ENCODE data around the gene ENOPH1.
"Not testable (repeated sequence)": the region's sequence is repeated elsewhere in the genome, so short reads cannot be mapped to it uniquely, and the experiment has no call there.

ENOPH1 gene

DNA sequence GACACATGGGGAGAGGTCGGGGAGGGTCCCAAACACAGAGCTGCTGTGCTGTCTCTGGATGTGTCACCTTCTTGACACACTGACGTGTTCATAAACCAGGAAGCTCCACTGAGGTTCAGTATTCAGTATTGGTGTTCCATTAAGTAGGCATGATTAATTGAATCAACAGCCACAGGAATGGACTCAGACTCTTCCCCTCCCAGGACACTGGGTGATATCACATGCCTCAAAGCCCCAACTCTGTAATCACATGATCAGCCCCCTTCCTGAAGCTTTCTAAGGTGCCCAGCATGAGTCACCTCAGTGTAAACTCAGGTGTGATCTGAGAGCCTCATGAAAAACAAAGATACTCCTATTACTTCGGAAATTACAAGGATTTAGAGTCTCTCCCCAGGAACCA lies 35.5 kb upstream of the ENOPH1 start:
- no peak for DNase-seq (ENCODE audit: extremely low read depth, low read depth)
- TF ChIP-seq, protein P1, sequence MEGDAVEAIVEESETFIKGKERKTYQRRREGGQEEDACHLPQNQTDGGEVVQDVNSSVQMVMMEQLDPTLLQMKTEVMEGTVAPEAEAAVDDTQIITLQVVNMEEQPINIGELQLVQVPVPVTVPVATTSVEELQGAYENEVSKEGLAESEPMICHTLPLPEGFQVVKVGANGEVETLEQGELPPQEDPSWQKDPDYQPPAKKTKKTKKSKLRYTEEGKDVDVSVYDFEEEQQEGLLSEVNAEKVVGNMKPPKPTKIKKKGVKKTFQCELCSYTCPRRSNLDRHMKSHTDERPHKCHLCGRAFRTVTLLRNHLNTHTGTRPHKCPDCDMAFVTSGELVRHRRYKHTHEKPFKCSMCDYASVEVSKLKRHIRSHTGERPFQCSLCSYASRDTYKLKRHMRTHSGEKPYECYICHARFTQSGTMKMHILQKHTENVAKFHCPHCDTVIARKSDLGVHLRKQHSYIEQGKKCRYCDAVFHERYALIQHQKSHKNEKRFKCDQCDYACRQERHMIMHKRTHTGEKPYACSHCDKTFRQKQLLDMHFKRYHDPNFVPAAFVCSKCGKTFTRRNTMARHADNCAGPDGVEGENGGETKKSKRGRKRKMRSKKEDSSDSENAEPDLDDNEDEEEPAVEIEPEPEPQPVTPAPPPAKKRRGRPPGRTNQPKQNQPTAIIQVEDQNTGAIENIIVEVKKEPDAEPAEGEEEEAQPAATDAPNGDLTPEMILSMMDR (IDR thresholded peaks at IDR 0.05; ENCODE audit: low read depth, low read length) = no peak

DNA sequence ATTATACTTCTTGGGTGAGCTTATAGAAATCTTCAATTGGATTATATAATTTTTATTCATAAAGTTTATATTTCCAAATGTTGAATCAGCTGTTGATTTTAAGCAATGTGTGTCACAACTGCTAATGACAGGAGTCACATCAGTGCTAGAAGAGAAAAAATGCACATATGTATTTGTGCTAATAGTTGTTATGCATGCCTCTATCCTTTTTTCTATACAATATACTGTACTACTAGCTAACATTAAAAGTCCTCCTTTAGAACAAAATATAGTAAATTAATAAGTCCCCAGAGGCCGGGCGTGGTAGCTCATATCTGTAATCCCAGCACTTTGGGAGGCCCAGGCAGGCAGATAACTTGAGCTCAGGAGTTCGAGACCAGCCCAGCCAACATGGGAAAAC lies 32.9 kb upstream of the ENOPH1 start:
- TF ChIP-seq, protein P1 (IDR thresholded peaks at IDR 0.05; ENCODE audit: low read depth, low read length) = no peak
- no peak for DNase-seq (ENCODE audit: extremely low read depth, low read depth)

DNA sequence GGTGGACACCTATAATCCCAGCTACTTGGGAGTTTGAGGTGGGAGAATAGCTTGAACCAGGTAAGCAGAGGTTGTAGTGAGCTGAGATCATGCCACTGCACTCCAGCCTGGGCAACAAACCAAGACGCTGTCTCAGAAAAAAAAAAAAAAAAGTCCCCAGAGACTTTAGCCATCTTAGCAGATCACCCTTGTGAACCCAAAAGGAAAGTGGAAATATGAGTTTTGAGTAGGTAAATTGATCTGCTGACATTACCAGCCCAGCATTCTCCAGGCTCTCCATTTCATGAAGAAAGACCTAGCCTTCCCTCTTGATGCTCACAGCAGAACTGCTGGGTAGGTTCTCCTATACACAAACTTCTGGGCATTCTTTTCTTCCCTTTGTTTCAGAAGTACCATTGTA lies 32.1 kb upstream of the ENOPH1 start:
- no peak for DNase-seq (ENCODE audit: extremely low read depth, low read depth)
- TF ChIP-seq, protein P1 (IDR thresholded peaks at IDR 0.05; ENCODE audit: low read depth, low read length) = no peak

DNA sequence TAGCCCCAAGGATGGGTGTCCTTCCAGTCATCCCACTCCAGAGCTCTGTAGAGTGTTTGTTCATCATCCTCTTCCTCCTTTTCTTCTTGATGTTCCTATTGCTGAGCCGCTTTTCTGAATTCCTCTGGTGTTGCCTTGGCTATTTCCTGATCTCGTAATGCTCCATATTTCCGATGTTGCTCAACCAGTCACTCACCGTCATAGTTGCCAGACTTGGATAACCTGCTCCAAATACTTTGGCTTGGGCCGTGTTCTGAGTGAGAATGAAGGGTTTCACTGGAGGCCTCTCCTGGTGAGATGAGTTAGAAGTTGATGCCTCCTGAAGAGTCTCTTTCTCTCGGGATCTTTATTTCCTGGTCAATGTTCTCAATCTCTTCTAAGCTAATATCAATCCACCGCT lies 28.8 kb upstream of the ENOPH1 start:
- no peak for DNase-seq (ENCODE audit: extremely low read depth, low read depth)
- TF ChIP-seq, protein P1 (IDR thresholded peaks at IDR 0.05; ENCODE audit: low read depth, low read length) = no peak

DNA sequence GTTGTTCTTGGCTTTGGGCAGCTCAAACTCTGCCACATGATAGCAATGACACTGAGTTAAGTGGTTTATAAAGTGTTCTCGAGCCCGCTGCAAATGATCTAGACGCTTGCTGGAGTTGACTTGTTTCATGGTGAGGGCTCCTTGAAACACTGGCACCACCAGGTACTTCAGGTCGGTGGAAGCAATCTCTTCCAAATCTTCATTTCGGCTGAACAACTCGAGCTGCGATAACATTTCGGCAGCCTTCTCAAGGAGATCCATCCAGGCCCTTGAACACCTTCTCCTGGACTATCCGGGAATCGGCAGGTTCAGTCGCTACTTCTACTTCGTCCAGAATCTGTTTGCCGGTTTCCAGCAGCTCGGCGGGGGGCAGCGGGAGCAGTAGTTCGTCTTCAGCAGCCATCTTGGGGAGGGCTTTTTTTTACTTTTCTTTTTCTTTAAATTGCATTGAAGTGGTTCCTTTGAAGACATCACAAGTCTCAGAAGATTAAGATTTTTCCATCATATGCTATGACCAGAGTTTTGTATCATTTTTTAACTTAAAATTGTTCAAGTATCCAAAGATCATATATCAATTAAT lies 28.1 kb upstream of the ENOPH1 start:
- DNase-seq (ENCODE audit: extremely low read depth, low read depth) = no peak
- TF ChIP-seq, protein P1 (IDR thresholded peaks at IDR 0.05; ENCODE audit: low read depth, low read length) = no peak

DNA sequence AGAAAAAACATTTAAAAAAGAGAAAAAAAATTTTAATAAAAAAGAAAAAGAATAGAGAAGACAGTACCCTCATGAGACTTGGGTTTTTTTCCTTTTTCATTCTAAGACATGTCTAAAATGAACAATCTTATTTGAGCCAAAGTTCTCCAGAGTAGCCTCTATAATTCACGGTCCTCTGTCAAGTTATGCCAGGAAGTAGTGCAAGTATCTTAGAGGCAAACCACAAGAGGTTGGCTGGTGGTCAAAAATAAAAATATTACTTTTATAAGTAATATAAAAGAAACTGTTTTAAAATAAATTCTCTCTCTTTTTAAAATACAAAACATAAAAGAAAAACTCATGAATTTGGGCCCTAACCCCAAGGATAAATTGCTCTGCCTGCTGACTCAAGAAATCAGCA lies 26.7 kb upstream of the ENOPH1 start:
- TF ChIP-seq, protein P1 (IDR thresholded peaks at IDR 0.05; ENCODE audit: low read depth, low read length) = no peak
- DNase-seq (ENCODE audit: extremely low read depth, low read depth) = no peak

DNA sequence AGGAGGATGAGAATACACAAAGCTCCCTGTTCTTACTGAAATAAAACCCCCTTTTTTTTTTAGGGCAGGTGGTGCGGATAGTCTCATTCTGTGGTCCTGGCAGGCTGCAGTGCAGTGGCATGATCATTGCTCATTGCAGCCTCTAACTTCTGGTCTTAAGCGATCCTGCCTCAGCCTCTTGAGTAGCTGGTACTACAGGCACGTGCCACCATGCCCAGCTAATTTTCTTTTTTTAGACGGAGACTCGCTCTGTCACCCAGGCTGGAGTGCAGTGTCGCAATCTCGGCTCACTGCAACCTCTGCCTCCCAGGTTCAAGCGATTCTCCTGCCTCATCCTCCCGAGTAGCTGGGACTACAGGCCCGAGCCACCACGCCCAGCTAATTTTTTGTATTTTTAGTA lies 15.3 kb upstream of the ENOPH1 start:
- not testable (repeated sequence) for DNase-seq (ENCODE audit: extremely low read depth, low read depth)

DNA sequence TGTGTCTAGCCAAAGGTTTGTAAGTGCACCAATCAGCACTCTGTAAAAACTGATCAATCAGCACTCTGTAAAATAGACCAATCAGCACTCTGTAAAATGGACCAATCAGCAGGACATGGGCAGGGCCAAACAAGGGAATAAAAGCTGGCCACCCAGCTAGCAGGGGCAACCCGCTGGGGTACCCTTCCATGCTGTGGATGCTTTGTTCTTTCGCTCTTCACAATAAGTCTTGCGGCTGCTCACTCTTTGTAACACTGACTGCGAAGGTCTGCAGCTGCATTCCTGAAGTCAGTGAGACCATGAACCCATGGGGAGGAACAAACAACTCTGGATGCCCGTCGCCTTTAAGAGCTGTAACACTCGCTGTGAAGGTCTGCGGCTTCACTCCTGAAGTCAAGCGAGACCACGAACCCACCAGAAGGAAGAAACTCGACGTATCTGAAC lies 14.4 kb upstream of the ENOPH1 start:
- DNase-seq (ENCODE audit: extremely low read depth, low read depth) = no peak
- TF ChIP-seq, protein P1 (IDR thresholded peaks at IDR 0.05; ENCODE audit: low read depth, low read length) = no peak

All from AG09319 (cell line).